Liver (tissue), 9 donors: ENCODE results near the gene ZNF699. TPM values are rescaled to one million over a fixed set of nuclear protein-coding genes. Genes with fewer than 3 reads are reported as not detected.

Source experiments
- DNase-seq: peaks from one replicate; pipeline ENCODE4 v3.0.0-alpha.2; 2017; ENCODE audit warnings: low spot score
- H3K27ac ChIP-seq, 2 donors: one replicate each; pipeline ENCODE4 v1.7.0; 2013; ENCODE audit warnings: inconsistent platforms in 2 of 2, low read length in 2 of 2, control low read depth in 1 of 2, low read depth in 1 of 2, mild to moderate bottlenecking in 1 of 2
- H3K27me3 ChIP-seq, 4 donors: one replicate each; pipeline versions ENCODE4 v1.6.1 to v1.7.0; 2013; ENCODE audit warnings: low read length in 3 of 4, inconsistent platforms in 1 of 4, mild to moderate bottlenecking in 1 of 4, moderate library complexity in 1 of 4; ENCODE audit not compliant: control insufficient read depth in 4 of 4, insufficient read depth in 4 of 4
- H3K36me3 ChIP-seq, 4 donors: one replicate each; pipeline versions ENCODE4 v1.6.1 to v1.7.0; 2013; ENCODE audit warnings: low read length in 3 of 4, mild to moderate bottlenecking in 3 of 4, low read depth in 1 of 4, moderate library complexity in 1 of 4; ENCODE audit not compliant: control insufficient read depth in 4 of 4, insufficient read depth in 3 of 4
- H3K4me1 ChIP-seq, 4 donors: one replicate each; pipeline versions ENCODE4 v1.6.1 to v1.7.0; 2013; ENCODE audit warnings: low read length in 3 of 4, mild to moderate bottlenecking in 3 of 4, moderate library complexity in 1 of 4; ENCODE audit not compliant: control insufficient read depth in 4 of 4, insufficient read depth in 4 of 4
- H3K4me3 ChIP-seq, 3 donors: one replicate each; pipeline versions ENCODE4 v1.6.1 to v1.7.0; 2013; ENCODE audit warnings: low read length in 3 of 3, control low read depth in 1 of 3, low read depth in 1 of 3, mild to moderate bottlenecking in 1 of 3
- H3K9ac ChIP-seq, 2 donors: one replicate each; pipeline ENCODE4 v1.7.0; 2013; ENCODE audit warnings: low read length in 2 of 2, mild to moderate bottlenecking in 2 of 2, moderate library complexity in 2 of 2, control low read depth in 1 of 2, low read depth in 1 of 2
- H3K9me3 ChIP-seq, 4 donors: one replicate each; pipeline versions ENCODE4 v1.6.1 to v1.7.0; 2013; ENCODE audit warnings: low read length in 3 of 4; ENCODE audit not compliant: control insufficient read depth in 4 of 4
- EGR1 ChIP-seq, 2 donors: IDR thresholded peaks; 2 replicates each; pipeline ENCODE4 v1.6.1; 2016 to 2018; ENCODE audit warnings: antibody characterized with exemption in 2 of 2, low read depth in 2 of 2
- FOXA1 ChIP-seq: IDR thresholded peaks from 2 replicates; pipeline ENCODE4 v1.6.1; 2016; ENCODE audit warnings: antibody characterized with exemption
- FOXA2 ChIP-seq: IDR thresholded peaks from 2 replicates; pipeline ENCODE4 v1.6.1; 2016; ENCODE audit warnings: antibody characterized with exemption
- GABPA ChIP-seq, 2 donors: IDR thresholded peaks in 1 of 2; conservative IDR thresholded peaks in 1 of 2; 2 replicates each; pipeline ENCODE4 v1.6.1; 2016; ENCODE audit warnings: antibody characterized with exemption in 2 of 2, mild to moderate bottlenecking in 1 of 2, moderate library complexity in 1 of 2
- HNF4A ChIP-seq, 2 donors: conservative IDR thresholded peaks; 2 replicates each; pipeline ENCODE4 v1.6.1; 2016; ENCODE audit warnings: antibody characterized with exemption in 2 of 2, mild to moderate bottlenecking in 2 of 2
- HNF4G ChIP-seq: IDR thresholded peaks from 2 replicates; pipeline ENCODE4 v1.6.1; 2016; ENCODE audit warnings: antibody characterized with exemption
- JUND ChIP-seq, 2 donors: IDR thresholded peaks; 2 replicates each; pipeline ENCODE4 v1.6.1; 2016; ENCODE audit warnings: antibody characterized with exemption in 2 of 2
- NR2F2 ChIP-seq: IDR thresholded peaks from 2 replicates; pipeline ENCODE4 v1.6.1; 2016; ENCODE audit warnings: antibody characterized with exemption
- RAD21 ChIP-seq, 2 donors: IDR thresholded peaks; 2 replicates each; pipeline ENCODE4 v1.6.1; 2016; ENCODE audit warnings: antibody characterized with exemption in 2 of 2, mild to moderate bottlenecking in 2 of 2
- RXRA ChIP-seq, 2 donors: IDR thresholded peaks; 2 replicates each; pipeline ENCODE4 v1.6.1; 2017 to 2018; ENCODE audit warnings: antibody characterized with exemption in 2 of 2, mild to moderate bottlenecking in 1 of 2
- SP1 ChIP-seq: IDR thresholded peaks from 2 replicates; pipeline ENCODE4 v1.6.1; 2018; ENCODE audit warnings: antibody characterized with exemption, mild to moderate bottlenecking
- TAF1 ChIP-seq: conservative IDR thresholded peaks from 2 replicates; pipeline ENCODE4 v1.6.1; 2016; ENCODE audit warnings: antibody characterized with exemption, mild to moderate bottlenecking
- YY1 ChIP-seq: IDR thresholded peaks from 2 replicates; pipeline ENCODE4 v1.6.1; 2016; ENCODE audit warnings: antibody characterized with exemption, mild to moderate bottlenecking
- WGBS: extraction: QIAGEN DNeasy Blood & Tissue Kit; methylation state at CpG from one replicate; pipeline ENCODE4 v1.1.7; 2013; 5-methylcytosine and 5-hydroxymethylcytosine counted together
- polyA plus RNA-seq, 2 donors: library from polyadenylated mRNA; stranded (reverse) in 1 of 2; unstranded in 1 of 2; fragments of 200-250 nt in 1 of 2; fragments of >200 nt in 1 of 2; fragmentation: Nextera tagmentation in 1 of 2; extraction: Ambion mirVana in 1 of 2; gene quantifications; one replicate each; pipeline versions ENCODE4 v1.2.1 to v1.2.3, GENCODE V29; 2013 to 2015
- total RNA-seq, 2 donors: library from RNA; depleted of rRNA; stranded (reverse); fragments of >200 nt; gene quantifications; one replicate each; pipeline ENCODE4 v1.2.3, GENCODE V29; 2014
- TF ChIP-seq, protein P1 (sequence below): IDR thresholded peaks from 2 replicates; pipeline ENCODE4 v1.6.1; 2016; ENCODE audit warnings: antibody characterized with exemption
- TF ChIP-seq, protein P2 (sequence below): IDR thresholded peaks from 2 replicates; pipeline ENCODE4 v1.6.1; 2016; ENCODE audit warnings: antibody characterized with exemption
- TF ChIP-seq, protein P3 (sequence below): IDR thresholded peaks from 2 replicates; pipeline ENCODE4 v1.6.1; 2016; ENCODE audit warnings: antibody characterized with exemption, mild to moderate bottlenecking
- TF ChIP-seq, protein P4 (sequence below): IDR thresholded peaks from 2 replicates; pipeline ENCODE4 v1.6.1; 2016; ENCODE audit warnings: antibody characterized with exemption
- TF ChIP-seq, protein P5 (sequence below): fragments of 150-350 bp; IDR thresholded peaks from 2 replicates; pipeline ENCODE4 v1.5.1; 2017; ENCODE audit warnings: improper control_type of control experiment, low read depth, low read length; ENCODE audit not compliant: missing input control
- donor health status: healthy.
- donor health status: healthy.
- donor health status: healthy.
- donor health status: healthy.
- donor health status: healthy.

The ZNF699 gene
- total and polyA plus RNA-seq, 4 donors = 0.91 to 3.0 (median 1.8) TPM

DNA sequence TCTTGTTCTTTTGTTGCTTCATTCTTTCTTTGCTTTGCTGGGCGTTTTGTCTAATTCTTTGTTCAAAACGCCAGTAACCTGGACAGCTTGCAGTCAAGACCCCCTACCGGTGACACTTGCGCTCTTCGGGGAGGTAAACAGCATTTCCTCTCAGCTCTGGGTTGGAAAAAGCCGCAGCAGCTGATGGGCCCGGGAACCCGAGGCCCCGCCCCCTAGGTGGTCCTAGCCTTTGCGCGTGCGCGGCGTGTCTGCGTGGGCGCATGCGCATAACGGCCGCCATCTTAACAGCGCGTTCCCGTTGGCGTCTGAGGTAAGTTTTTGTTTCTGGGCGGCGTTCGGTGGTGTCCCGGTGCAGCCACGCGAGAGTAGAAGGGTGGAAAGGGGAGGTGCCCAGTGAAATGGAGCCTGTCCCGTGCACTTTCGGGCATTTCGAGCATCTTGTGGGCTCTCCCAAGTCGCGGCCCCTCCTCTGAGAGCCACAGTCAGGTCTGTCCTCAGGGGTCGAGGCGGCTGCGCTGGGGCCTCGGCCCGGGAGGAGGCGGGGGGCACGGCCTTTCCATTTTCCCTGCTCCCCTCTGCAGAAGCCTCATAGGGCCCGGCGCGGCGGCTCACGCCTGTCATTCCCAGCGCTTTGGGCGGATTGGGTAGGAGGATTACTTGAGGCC, 14.4 kb upstream of the ZNF699 start, which contains the start of gene ZNF559:
Gene ZNF559, plus strand, starts transcription at position 261 of the 665 bp plus-strand sequence. CDS start 14,371 bp downstream, outside the sequence.
- Histone ChIP-seq H3K27ac (peak within 1 kb of the TSS; percentile 76 to 87), H3K36me3 (peaks cover 0 to 10% (median 2%) of the 10 kb centered on the region in 4 donors), H3K9ac (peak within 1 kb of the TSS; percentile 28 to 60), H3K27me3 (no peaks in the 10 kb centered on the region), H3K4me3 (peak within 1 kb of the TSS; percentile 86 to 95 (median 94)), H3K4me1 (peaks cover 0 to 12% (median 5%) of the 10 kb centered on the region in 4 donors), H3K9me3 (peaks cover 8 to 23% (median 11%) of the 10 kb centered on the region in 4 donors)
- no peak for TF ChIP-seq HNF4A (conservative IDR thresholded peaks at IDR 0.05)
- TF ChIP-seq YY1 = peak; percentile 98
- no peak for TF ChIP-seq FOXA1
- no peak for TF ChIP-seq RXRA (IDR thresholded peaks at IDR 0.05)
- TF ChIP-seq RAD21 (IDR thresholded peaks at IDR 0.05) = no peak
- TF ChIP-seq, protein P1, sequence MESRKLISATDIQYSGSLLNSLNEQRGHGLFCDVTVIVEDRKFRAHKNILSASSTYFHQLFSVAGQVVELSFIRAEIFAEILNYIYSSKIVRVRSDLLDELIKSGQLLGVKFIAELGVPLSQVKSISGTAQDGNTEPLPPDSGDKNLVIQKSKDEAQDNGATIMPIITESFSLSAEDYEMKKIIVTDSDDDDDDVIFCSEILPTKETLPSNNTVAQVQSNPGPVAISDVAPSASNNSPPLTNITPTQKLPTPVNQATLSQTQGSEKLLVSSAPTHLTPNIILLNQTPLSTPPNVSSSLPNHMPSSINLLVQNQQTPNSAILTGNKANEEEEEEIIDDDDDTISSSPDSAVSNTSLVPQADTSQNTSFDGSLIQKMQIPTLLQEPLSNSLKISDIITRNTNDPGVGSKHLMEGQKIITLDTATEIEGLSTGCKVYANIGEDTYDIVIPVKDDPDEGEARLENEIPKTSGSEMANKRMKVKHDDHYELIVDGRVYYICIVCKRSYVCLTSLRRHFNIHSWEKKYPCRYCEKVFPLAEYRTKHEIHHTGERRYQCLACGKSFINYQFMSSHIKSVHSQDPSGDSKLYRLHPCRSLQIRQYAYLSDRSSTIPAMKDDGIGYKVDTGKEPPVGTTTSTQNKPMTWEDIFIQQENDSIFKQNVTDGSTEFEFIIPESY = peak; percentile 98
- TF ChIP-seq, protein P2, sequence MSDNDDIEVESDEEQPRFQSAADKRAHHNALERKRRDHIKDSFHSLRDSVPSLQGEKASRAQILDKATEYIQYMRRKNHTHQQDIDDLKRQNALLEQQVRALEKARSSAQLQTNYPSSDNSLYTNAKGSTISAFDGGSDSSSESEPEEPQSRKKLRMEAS = no peak
- TF ChIP-seq JUND (IDR thresholded peaks at IDR 0.05) = no peak
- no peak for TF ChIP-seq NR2F2
- peak in 1 of 2 donors; percentile 18 for TF ChIP-seq EGR1 (IDR thresholded peaks at IDR 0.05; ENCODE audit: low read depth in 2 of 2)
- TF ChIP-seq TAF1 = no peak
- TF ChIP-seq, protein P3, sequence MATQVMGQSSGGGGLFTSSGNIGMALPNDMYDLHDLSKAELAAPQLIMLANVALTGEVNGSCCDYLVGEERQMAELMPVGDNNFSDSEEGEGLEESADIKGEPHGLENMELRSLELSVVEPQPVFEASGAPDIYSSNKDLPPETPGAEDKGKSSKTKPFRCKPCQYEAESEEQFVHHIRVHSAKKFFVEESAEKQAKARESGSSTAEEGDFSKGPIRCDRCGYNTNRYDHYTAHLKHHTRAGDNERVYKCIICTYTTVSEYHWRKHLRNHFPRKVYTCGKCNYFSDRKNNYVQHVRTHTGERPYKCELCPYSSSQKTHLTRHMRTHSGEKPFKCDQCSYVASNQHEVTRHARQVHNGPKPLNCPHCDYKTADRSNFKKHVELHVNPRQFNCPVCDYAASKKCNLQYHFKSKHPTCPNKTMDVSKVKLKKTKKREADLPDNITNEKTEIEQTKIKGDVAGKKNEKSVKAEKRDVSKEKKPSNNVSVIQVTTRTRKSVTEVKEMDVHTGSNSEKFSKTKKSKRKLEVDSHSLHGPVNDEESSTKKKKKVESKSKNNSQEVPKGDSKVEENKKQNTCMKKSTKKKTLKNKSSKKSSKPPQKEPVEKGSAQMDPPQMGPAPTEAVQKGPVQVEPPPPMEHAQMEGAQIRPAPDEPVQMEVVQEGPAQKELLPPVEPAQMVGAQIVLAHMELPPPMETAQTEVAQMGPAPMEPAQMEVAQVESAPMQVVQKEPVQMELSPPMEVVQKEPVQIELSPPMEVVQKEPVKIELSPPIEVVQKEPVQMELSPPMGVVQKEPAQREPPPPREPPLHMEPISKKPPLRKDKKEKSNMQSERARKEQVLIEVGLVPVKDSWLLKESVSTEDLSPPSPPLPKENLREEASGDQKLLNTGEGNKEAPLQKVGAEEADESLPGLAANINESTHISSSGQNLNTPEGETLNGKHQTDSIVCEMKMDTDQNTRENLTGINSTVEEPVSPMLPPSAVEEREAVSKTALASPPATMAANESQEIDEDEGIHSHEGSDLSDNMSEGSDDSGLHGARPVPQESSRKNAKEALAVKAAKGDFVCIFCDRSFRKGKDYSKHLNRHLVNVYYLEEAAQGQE = no peak
- TF ChIP-seq HNF4G = no peak
- TF ChIP-seq, protein P4, sequence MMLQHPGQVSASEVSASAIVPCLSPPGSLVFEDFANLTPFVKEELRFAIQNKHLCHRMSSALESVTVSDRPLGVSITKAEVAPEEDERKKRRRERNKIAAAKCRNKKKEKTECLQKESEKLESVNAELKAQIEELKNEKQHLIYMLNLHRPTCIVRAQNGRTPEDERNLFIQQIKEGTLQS = no peak
- TF ChIP-seq, protein P5, sequence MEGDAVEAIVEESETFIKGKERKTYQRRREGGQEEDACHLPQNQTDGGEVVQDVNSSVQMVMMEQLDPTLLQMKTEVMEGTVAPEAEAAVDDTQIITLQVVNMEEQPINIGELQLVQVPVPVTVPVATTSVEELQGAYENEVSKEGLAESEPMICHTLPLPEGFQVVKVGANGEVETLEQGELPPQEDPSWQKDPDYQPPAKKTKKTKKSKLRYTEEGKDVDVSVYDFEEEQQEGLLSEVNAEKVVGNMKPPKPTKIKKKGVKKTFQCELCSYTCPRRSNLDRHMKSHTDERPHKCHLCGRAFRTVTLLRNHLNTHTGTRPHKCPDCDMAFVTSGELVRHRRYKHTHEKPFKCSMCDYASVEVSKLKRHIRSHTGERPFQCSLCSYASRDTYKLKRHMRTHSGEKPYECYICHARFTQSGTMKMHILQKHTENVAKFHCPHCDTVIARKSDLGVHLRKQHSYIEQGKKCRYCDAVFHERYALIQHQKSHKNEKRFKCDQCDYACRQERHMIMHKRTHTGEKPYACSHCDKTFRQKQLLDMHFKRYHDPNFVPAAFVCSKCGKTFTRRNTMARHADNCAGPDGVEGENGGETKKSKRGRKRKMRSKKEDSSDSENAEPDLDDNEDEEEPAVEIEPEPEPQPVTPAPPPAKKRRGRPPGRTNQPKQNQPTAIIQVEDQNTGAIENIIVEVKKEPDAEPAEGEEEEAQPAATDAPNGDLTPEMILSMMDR = peak; percentile 35
- no peak for TF ChIP-seq FOXA2
- TF ChIP-seq GABPA (IDR thresholded peaks at IDR 0.05 in 1 of 2, conservative IDR thresholded peaks at IDR 0.05 in 1 of 2) = peak in 1 of 2 donors; percentile 70
- no peak for TF ChIP-seq SP1
- DNase-seq = peak; percentile 95
- WGBS = 1% methylated on average over 48 of the region's 48 CpGs
